ENCODE results near the gene FBLL1.

Gene FBLL1

GRCh38 chr5:168552146-168552545, 23.0 kb downstream of the FBLL1 start:
- H3K4me3 ChIP-seq (ENCODE audit: low read depth, low read length) = no peak overlapping the region
- no peak for DNase-seq (ENCODE audit: low read depth)
- no peak for TF ChIP-seq CTCF (IDR thresholded peaks at IDR 0.05; ENCODE audit: control insufficient read depth, extremely low read depth, insufficient read depth)

- TF ChIP-seq CTCF (IDR thresholded peaks at IDR 0.05; ENCODE audit: control insufficient read depth, extremely low read depth, insufficient read depth) = no peak
- no peak for DNase-seq (ENCODE audit: low read depth)
- no peak overlapping the region for H3K4me3 ChIP-seq (ENCODE audit: low read depth, low read length)
Measured at GRCh38 chr5:168553377-168554130, 24.4 kb downstream of the FBLL1 start.

- DNase-seq (ENCODE audit: low read depth) = no peak
- no peak for TF ChIP-seq CTCF (IDR thresholded peaks at IDR 0.05; ENCODE audit: control insufficient read depth, extremely low read depth, insufficient read depth)
- no peak overlapping the region for H3K4me3 ChIP-seq (ENCODE audit: low read depth, low read length)
Measured at GRCh38 chr5:168557389-168557788, 28.3 kb downstream of the FBLL1 start.

- no peak overlapping the region for H3K4me3 ChIP-seq (ENCODE audit: low read depth, low read length)
- no peak for TF ChIP-seq CTCF (IDR thresholded peaks at IDR 0.05; ENCODE audit: control insufficient read depth, extremely low read depth, insufficient read depth)
- no peak for DNase-seq (ENCODE audit: low read depth)
Measured at GRCh38 chr5:168562279-168562678, 33.2 kb downstream of the FBLL1 start.

GRCh38 chr5:168563959-168564358, 34.9 kb downstream of the FBLL1 start:
- no peak overlapping the region for H3K4me3 ChIP-seq (ENCODE audit: low read depth, low read length)
- no peak for TF ChIP-seq CTCF (IDR thresholded peaks at IDR 0.05; ENCODE audit: control insufficient read depth, extremely low read depth, insufficient read depth)
- no peak for DNase-seq (ENCODE audit: low read depth)

- no peak for DNase-seq (ENCODE audit: low read depth)
- H3K4me3 ChIP-seq (ENCODE audit: low read depth, low read length) = no peak overlapping the region
- TF ChIP-seq CTCF (IDR thresholded peaks at IDR 0.05; ENCODE audit: control insufficient read depth, extremely low read depth, insufficient read depth) = no peak
Measured at GRCh38 chr5:168568738-168569137, 39.6 kb downstream of the FBLL1 start.
